ENCODE measurements around the gene AATK.

Gene AATK

GRCh38 chr17:81135505-81136278 is 30.3 kb downstream of the AATK start:
- H3K27me3 ChIP-seq (ENCODE audit: control insufficient read depth, low read length) = no peaks in the 10 kb centered on the region
- no peaks in the 10 kb centered on the region for H3K4me1 ChIP-seq (ENCODE audit: control insufficient read depth, low read length)
- H3K27ac ChIP-seq (ENCODE audit: low read depth, low read length) = no peak overlapping the region
- no peak overlapping the region for H3K4me2 ChIP-seq (ENCODE audit: low read length)
- no peaks in the 10 kb centered on the region for H3K9me2 ChIP-seq (replicated peaks; ENCODE audit: control insufficient read depth, low read length)
- no peaks in the 10 kb centered on the region for H3K79me2 ChIP-seq (ENCODE audit: control insufficient read depth, low read length)
- H3K36me3 ChIP-seq (ENCODE audit: control insufficient read depth, low read length) = no peaks in the 10 kb centered on the region
- no peaks in the 10 kb centered on the region for H3F3A ChIP-seq (ENCODE audit: control insufficient read depth, insufficient read depth)
- H3K9me3 ChIP-seq (ENCODE audit: control insufficient read depth, insufficient read depth, low read length) = peaks cover 17% of the 10 kb centered on the region; the same call in 1 of the 2 replicates
- TF ChIP-seq EZH2phosphoT487 (IDR thresholded peaks at IDR 0.05; ENCODE audit: borderline replicate concordance, low read length) = no peak
- no peak for TF ChIP-seq CTCF (IDR thresholded peaks at IDR 0.05; ENCODE audit: low read depth, low read length, poor library complexity, severe bottlenecking)
- H4K20me1 ChIP-seq (ENCODE audit: control insufficient read depth, insufficient read depth, low read depth, low read length) = no peaks in the 10 kb centered on the region
- no peak overlapping the region for H3K4me3 ChIP-seq (ENCODE audit: low read length)

GRCh38 chr17:81134064-81134781 is 31.8 kb downstream of the AATK start:
- Histone ChIP-seq H3K4me1 (ENCODE audit: control insufficient read depth, low read length) (no peaks in the 10 kb centered on the region), H3K36me3 (ENCODE audit: control insufficient read depth, low read length) (no peaks in the 10 kb centered on the region), H3K4me2 (ENCODE audit: low read length) (no peak overlapping the region), H3K27ac (ENCODE audit: low read depth, low read length) (no peak overlapping the region), H3K9me3 (ENCODE audit: control insufficient read depth, insufficient read depth, low read length) (peaks cover 17% of the 10 kb centered on the region; the same call in 1 of the 2 replicates), H3K4me3 (ENCODE audit: low read length) (no peak overlapping the region), H4K20me1 (ENCODE audit: control insufficient read depth, insufficient read depth, low read depth, low read length) (no peaks in the 10 kb centered on the region), H3F3A (ENCODE audit: control insufficient read depth, insufficient read depth) (no peaks in the 10 kb centered on the region), H3K79me2 (ENCODE audit: control insufficient read depth, low read length) (no peaks in the 10 kb centered on the region), H3K9me2 (replicated peaks; ENCODE audit: control insufficient read depth, low read length) (no peaks in the 10 kb centered on the region), H3K27me3 (ENCODE audit: control insufficient read depth, low read length) (no peaks in the 10 kb centered on the region)
- TF ChIP-seq CTCF (IDR thresholded peaks at IDR 0.05; ENCODE audit: low read depth, low read length, poor library complexity, severe bottlenecking) (no peak), EZH2phosphoT487 (IDR thresholded peaks at IDR 0.05; ENCODE audit: borderline replicate concordance, low read length) (no peak)

- H3K36me3 ChIP-seq (ENCODE audit: control insufficient read depth, low read length) = no peaks in the 10 kb centered on the region
- no peaks in the 10 kb centered on the region for H3K79me2 ChIP-seq (ENCODE audit: control insufficient read depth, low read length)
- no peaks in the 10 kb centered on the region for H3K4me1 ChIP-seq (ENCODE audit: control insufficient read depth, low read length)
- H4K20me1 ChIP-seq (ENCODE audit: control insufficient read depth, insufficient read depth, low read depth, low read length) = no peaks in the 10 kb centered on the region
- peaks cover 10% of the 10 kb centered on the region; the same call in 1 of the 2 replicates for H3K9me3 ChIP-seq (ENCODE audit: control insufficient read depth, insufficient read depth, low read length)
- H3K27ac ChIP-seq (ENCODE audit: low read depth, low read length) = no peak overlapping the region
- H3K4me3 ChIP-seq (ENCODE audit: low read length) = no peak overlapping the region
- no peaks in the 10 kb centered on the region for H3K9me2 ChIP-seq (replicated peaks; ENCODE audit: control insufficient read depth, low read length)
- no peaks in the 10 kb centered on the region for H3F3A ChIP-seq (ENCODE audit: control insufficient read depth, insufficient read depth)
- no peak overlapping the region for H3K4me2 ChIP-seq (ENCODE audit: low read length)
- no peaks in the 10 kb centered on the region for H3K27me3 ChIP-seq (ENCODE audit: control insufficient read depth, low read length)
- no peak for TF ChIP-seq EZH2phosphoT487 (IDR thresholded peaks at IDR 0.05; ENCODE audit: borderline replicate concordance, low read length)
Observed at GRCh38 chr17:81132770-81133723, 33.0 kb downstream of the AATK start.
